HG02938 (cell line): ENCODE results near the gene PPP1R12C.
"Not testable (repeated sequence)": the region's sequence is repeated elsewhere in the genome, so short reads cannot be mapped to it uniquely, and the experiment has no call there.

ENCODE experiments used
- ATAC-seq: cut with Tn5 transposase; IDR thresholded peaks from one replicate; pipeline ENCODE4 v1.9.1; 2021; ENCODE audit warnings: mild to moderate bottlenecking, moderate library complexity; ENCODE audit not compliant: unreplicated experiment

Gene PPP1R12C

DNA sequence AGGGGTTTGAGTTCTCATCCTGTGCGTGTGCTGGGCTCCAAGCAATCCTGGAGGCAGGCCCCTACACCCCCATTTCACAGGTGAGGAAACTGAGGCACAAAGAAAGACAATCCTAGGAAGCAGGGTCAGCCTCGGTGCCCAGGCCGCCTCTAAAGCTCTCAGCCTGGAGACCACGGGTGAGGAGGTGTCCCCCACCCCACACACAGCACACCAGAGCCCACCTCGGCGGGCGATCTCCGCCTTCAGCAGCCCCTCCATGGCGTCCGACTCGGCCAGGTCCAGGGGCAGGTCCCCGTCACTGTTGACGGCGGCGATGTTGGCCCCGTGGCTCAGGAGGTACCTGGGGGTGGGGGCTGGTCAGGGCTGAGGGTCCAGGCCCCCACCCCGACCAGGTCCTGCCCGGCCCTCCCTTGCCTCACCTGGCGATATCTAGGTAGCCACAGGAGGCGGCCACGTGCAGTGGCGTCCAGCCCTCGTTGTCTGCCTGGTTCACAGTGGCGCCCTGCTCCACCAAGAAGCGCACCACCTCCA is 5.1 kb downstream of the PPP1R12C start:
- ATAC-seq, result no peak

DNA sequence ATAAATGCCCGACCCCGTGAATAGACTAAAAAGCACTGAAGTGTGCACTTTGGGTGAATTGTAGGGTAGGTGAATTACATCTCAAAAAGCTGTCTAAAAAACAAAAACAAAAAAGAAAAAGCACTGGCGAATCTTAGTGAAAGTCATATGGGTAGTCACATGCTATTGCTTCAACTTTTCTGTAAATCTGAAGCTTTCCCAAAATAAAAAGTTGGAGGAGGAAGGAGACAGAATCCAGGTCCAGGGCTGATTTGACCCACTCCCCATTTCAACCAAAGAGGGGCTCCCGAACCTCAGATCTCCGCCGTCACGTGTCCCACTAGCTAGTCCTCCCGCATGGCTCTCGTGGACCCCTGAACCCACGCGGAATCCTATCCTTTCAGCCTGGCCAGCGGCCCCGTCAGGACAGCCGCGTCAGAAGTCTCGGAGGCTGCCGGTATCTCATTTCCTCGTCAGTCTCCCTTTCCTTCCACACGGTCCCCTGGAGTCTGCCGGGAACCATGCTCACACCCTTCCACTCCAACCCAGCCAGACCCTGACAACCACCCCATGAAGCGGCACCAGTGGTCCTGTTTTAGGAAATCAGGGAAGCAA is 6.1 kb downstream of the PPP1R12C start:
- ATAC-seq, result no peak

DNA sequence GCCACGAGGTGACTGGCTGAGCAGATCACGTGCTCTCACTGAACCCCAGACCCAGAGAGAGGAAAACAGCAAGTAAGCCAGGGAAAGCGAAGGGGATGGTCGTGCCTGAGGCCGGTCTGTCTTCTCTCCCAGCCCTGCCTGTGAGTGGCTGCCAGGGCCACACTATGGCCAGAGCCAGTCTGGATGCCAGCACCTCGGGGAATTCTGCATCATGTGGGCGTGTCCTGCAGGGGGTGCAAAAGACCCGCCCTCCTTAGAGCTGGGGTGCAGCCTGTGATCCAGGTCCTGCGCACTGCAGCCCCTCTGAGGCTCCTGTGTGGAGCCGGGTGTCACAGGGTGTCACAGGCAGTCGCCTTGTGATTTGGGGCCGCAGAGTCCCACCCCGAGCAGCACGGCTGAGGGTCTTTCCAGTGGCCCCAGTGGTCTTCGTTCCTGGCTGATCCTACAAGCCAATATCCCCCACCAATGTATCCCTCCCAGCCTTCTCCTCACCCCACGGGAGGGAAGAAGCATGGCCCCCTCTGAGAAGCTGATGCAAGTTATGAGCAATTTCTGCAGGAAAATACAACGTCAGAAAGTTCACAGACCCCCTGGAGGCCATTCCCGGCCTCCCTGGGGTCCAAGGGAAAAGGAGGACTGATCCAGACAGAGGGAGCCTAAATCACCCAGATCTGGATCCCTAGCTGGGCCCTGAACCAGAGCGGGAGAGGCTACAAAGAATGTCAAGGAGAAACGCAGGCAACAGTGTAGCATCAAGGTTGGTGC is 7.7 kb downstream of the PPP1R12C start:
- no peak for ATAC-seq

DNA sequence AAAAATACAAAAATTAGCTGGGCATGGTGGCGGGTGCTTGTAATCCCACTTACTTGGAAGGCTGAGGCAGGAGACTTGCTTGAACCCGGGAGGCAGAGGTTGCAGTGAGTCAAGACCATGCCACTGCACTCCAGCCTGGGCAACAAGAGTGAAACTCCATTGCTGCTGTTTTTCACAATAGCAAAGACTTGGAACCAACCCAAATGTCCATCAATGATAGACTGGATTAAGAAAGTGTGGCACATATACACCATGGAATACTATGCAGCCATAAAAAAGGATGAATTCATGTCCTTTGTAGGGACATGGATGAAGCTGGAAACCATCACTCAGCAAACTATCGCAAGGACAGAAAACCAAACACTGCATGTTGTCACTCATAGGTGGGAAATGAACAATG is 10.2 kb downstream of the PPP1R12C start:
- ATAC-seq, result not testable (repeated sequence)

DNA sequence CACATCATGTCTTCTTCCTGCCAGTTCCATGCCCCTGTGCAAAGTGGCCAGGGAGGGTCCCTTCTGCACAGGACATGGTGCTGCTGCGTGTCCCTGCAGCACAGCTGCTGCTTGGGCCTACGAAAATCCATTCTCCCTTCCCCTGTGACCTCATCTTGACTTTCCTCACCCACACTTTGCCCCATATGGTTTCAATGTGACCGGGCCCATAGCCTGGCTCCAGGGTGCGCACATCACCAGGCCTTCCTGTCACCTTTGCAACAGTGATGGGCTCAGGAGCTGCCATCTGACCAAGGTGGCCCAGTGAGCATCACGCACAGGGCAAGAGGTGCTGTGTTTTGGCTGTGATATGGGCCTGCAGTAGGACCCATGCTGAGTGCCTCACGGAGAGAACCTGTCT is 10.8 kb downstream of the PPP1R12C start:
- no peak for ATAC-seq

DNA sequence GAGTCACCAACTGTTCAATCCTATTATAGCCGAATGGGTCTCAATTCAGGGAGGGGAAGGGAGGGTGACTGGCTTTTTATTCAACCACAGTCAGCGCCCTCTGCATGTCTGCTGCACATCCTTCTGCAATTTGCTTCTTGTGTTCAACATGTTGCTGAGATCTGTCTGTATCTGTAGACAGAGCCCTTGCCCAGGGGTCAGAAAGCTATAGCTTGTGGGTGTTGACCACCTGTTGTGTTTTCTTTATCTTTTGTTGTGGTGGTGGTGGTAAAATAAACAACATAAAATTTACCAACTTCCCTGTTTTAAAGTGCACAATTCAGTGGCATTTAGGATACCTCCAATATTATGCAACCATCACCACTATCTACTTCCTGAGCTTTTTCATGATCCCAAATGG is 12.2 kb downstream of the PPP1R12C start:
- ATAC-seq, result no peak

DNA sequence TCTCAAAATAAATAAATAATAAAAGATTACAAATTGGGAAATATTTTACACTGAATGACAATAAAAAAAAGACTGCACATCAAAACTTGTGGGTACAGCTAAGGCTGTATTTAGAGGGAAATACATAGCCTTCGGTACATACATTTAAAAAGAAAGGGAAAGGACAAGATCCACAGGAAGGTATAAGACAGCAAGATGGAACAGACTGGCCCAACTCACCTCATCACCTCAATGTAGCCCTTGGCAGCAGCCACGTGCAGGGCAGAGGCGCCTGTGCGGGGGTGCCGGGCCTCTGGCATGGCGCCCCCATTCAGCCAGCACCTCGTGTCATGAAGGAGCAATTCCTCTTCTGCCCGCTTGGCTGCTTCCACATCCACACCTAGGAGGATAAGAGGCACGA is 14.2 kb downstream of the PPP1R12C start:
- ATAC-seq, result no peak

DNA sequence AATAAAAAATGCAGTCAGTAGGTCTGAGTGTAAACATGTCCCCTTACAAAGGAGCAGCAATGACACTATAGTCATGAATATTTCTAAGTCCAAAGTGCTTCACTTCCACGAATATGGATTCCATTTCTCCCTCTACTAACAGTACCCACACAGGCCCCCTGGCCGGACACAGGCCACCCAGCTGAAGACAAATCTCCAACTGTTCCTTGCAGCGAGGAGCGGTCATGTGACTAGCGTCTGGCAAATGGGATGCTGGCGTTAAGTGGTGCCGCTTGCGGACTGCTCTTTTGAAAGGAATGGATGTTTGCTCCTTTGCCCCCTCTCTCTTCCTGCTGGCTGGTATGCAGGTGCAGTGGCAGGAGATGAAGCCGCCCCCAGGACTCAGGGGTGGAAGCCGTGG is 16.2 kb downstream of the PPP1R12C start:
- no peak for ATAC-seq

DNA sequence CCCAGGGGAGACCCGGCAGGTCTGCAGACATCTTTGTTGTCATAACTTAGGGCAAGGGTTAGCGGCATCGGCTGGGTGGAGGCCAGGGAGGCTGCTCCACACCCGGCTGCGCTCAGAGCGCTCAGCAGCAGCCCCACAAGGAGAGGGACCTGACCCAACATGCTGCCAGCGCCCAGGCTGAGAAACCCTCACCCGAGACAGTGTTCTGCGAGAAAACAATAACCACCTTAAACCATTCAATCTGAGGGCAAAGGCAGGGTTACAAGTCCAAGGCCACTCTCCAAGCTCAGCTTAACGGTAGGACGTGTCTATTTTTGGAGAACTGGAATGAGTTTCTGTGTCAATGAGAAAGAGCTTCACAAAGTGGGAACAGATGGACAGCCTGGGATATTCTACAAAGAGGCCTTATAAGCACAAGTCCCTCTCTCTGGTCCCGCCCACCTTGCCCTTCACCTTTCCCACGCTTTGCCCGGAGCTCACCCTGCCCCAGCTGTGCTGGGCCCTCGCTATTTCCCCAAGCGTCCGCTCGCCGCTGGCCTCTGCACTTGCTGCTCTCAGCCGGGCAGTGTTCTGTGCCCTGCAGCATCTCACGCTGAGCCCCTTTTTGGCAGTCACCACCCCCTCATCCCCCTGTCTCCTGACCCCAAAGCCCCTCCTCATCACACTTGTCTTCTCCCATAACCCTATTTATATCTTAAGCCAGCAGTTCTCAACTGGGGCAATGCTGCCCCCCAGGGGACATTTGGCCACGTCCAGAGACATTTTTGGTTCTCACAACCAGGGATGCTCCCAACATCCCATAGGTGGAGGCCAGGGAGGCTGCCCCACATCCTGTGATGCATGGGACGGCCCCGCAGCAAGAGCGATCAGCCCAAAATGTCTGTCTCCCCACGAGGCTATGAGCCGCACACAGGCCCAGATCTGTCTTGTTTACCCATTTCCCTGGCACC is 17.6 kb downstream of the PPP1R12C start:
- no peak for ATAC-seq

DNA sequence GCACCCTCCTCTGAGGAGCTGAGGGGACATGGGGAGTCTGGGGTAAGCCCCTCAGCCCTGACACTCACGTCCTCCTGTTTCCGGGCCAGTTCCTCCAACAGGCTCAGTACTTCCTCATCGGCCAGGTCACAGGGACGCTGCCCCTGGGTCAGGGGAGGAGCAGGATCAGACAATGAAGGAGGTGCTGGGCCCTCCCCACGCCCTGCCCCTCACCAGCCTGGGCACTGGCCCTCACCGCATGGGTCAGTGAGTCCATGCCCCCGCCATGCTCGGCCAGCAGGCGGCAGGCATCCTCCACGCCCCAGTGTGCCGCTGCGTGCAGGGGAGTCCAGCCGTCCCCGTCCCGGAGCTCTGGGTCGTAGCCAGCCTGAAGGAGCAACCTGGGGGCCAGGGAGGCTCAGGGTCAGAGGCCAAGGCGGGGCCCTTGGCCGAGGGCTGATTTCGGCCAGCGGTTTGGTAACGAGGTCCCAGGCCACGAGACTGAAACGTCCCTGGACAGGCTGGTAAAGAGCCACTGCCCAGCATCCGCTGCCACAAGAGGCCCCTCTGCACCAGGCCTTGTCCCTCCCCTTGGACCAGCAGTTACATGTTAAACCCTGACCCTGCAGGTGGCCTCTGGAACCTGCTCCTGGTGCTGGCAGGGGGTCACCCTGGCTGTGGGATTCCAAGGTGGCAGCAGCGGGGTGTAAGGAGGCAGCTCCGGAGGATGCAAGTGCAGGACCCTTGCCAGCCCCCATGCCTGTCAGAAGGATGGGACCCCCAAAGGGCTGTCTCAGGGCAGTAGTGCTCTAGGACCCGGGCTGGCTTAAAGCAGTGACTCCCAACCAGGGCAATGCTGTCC is 18.5 kb downstream of the PPP1R12C start:
- no peak for ATAC-seq

DNA sequence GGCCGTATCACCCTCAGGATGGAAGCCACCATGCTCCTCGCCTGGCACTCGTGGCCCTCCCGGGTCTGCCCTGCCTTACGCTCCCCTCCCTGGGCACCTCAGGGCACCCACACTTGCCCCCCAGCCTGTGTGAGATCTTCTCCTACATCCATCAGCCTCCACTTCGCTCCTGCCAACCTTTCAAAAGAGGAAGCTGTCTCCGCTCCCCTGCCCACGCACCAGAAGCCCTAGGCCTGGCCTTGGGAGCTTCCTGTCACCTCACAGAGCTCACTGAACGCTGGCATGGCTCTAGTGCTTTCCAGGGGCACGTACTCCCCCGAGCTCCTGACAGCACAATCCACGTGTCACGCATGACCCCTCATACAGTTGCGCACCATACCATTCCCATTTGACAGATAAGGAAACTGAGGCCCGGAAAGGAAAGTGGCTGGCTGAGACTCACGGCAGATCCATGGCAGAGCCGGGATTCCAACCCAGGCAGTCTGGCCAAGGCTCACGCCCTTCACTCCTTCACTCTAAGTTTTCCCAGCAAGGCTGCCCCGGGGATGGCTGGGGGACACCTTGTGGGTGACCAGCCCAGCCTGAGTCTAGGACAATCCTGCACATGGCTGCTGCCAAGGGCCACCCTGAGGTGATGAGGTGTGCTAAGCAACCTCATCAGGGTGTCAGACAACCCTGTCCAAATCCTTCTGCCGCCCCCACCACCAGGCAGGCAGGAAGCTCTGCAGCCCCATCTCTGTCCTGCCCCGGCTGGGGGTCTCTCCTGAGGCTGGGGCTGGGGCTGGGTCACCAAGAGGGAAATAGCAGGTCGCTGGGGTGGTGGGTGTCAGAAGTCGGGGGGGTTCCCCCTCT is 19.3 kb downstream of the PPP1R12C start:
- ATAC-seq, result no peak

DNA sequence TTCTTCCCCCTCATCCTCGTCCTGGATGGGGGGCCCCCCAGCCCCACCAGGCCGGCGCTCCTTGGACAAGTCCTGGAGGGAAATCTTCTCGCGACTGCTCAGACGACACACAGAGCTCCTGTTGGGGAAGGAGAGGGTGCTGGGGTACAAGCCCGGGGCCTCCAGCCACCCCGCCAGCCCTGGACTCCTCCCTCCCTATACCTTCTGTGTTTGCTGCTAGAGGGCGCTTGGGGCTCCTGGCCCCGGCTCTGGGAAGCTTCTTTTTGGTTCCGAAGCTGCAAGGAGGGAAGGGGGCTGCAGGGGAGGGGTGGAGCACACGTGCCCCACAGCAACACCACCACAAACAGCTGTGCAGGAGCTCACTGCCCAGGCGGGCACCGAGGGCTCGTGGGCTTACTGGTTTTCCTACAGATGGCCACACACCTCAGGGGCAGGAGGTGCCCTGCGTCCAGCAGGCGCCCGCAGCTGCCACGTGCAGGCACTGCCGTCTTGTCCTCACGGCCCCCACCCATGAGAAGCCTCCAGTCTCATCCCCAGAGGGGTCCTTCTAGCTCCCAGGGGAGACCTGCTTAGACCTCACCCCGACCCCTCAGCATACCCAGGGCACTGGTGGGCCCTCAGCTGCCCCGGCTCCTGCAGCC is 21.3 kb downstream of the PPP1R12C start:
- no peak for ATAC-seq

DNA sequence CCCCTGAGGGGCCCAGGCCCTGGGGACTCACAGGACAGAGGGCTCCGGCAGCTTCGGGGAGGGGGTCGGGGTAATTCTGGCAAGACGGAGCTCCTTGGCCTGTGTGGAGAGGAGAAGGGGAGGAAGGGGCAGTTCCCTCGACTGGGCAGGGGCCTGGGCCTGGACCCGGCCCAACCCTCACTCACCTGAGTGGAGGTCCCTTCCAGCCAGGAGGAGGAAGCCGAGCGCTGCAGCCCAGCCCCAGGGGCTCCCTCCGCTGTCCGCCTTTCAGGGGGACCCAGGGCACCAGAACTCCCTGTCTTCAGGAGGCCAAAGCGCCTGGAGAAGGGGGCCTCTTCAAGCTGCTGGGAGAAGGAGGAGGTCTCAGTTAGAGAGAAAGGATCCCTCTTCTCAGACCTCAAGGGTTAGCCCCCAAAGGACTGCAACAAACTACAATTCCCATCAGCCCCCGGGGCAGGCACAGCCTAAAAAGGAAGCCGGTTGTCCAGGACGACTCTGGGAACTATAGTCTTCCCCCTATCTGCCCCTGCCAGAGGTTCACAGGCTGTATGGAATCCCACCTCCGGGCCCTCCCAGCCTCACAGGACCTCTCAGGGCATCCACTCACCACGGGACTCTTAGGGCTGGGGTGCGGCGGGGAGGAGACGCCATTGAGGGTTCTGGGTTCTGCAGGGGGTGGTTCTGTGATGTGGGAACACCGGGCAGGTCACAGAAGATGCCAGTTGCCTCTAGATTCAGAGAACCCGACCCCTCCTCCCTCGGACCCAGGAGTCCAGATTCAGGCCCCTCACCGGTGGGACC is 22.0 kb downstream of the PPP1R12C start:
- ATAC-seq, result no peak

DNA sequence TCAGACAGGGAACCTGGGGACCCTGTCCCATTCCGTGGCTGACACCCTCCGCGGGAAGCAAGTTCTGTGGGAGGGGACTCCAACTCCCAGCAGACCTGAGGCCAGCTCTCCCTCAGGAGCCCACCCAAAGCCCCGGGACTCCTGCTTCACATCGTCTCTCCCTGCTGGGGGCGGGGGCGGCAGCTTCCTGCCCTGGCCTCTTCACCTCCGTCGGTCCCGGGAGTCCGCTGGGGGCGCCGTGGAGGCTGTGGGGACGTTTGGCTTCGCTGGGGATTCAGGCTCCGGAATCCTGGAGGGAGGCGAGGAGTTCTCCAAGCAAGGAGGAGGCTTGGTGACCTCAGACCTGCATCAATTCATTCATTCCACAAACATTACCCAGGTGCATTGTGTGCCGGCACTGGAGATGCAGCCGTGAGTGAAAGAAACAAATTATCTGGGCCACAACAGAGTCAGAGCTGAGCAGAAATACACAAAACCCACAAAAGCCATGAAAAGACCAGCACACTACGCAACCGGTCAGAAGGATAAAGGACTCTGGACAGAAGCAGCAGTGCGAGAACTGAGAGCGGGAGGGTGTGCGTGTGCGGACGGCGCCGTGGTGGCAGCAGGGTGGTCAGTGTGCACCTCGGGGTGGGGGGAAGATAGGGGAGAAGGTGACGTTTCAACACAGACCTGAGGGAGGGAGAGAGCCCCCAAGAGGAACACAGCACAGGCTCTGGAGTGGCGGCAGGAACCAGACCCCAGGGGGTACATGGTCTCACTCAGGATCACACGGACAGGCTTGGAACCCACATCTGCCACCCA is 22.8 kb downstream of the PPP1R12C start:
- ATAC-seq, result no peak

DNA sequence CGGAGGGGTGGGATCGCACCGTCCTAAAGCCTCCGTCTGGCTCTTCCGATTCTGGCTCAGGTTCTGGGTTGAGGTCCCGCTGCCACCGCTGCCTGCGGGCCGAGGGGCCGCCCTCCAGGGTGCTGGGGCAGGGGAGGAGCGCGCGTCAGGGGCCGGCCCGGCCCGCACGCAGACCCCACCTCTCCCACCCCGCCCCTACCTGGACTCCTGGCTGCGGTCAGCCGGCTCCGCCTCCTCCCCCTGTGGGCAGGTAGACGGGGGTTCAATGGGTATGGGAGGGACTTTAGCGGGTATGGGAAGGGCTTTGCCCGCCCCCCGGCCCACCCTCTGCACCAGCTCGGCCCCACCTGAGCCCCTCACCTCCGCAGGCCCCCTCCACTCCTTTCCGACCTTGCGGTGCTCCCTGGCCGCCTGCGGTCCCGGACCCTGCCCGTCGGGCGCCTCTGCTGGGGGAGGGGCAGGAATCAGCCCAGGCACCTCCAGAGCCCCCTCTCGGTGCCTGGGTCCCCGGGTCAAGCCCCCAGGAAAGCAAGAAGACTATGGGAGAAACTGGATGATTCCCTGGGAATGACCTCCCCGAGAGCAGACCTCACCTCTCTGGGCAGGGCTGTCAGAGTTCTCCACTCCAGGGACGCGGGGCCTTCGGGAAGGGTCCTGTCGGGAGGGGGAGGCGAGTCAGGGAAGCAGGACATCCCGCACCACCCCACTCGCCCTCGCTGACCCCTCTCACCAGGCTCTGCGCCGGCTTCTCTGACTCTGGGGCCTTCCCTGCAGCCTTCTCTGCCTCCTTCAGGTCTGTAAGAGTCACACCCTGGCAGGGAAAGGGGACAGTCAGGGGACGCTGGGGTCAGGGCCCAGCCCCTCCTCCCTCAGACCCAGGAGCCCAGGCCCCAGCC is 24.8 kb downstream of the PPP1R12C start:
- no peak for ATAC-seq

DNA sequence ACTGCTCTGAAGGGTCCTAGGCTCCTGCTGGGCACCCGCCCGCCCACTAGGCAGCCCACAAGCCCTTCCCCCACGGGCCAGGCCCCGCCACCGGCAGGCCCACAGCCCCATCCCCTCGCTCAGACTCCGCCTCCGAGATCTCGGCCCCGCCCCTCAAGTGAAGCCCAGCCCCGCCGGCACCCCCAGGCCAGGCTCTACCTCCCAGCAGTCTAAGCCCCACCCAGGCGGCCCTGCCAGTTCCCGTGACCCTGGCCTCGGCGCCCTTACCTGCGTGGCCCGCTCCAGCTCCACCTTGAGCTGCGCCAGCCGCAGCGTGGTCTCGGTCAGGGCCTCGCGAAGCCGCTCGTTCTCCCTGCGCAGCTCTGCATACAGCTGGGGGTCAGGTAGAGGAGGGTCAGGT is 25.5 kb downstream of the PPP1R12C start:
- no peak for ATAC-seq
